Astrocyte (in vitro differentiated cells and primary cell): ENCODE data around the gene SLC12A4. TPM values are rescaled to one million over a fixed set of nuclear protein-coding genes. Genes with fewer than 3 reads are reported as not detected.

Experiments used
- DNase-seq: peaks from one replicate; pipeline ENCODE4 v3.0.0-alpha.2; 2010; ENCODE audit warnings: low read depth
- FAIRE-seq: peaks from 2 replicates; lab custom pipeline; 2011; peaks lifted over from hg19 to GRCh38; lab: Jason Lieb, UNC
- H2AFZ ChIP-seq: 2 replicates; pipeline ENCODE4 v1.6.0; 2012; ENCODE audit warnings: low read depth, low read length, inconsistent platforms
- H3K27ac ChIP-seq: 2 replicates; pipeline ENCODE4 v1.5.1; 2011; ENCODE audit warnings: low read depth, low read length, inconsistent platforms
- H3K27me3 ChIP-seq: 2 replicates; pipeline ENCODE4 v1.6.0; 2011; ENCODE audit warnings: low read length, inconsistent platforms; ENCODE audit not compliant: insufficient read depth
- H3K36me3 ChIP-seq: 2 replicates; pipeline ENCODE4 v1.5.1; 2011; ENCODE audit warnings: low read length, inconsistent platforms; ENCODE audit not compliant: insufficient read depth
- H3K4me1 ChIP-seq: 2 replicates; pipeline ENCODE4 v1.5.1; 2011; ENCODE audit warnings: low read length, inconsistent platforms; ENCODE audit not compliant: insufficient read depth
- H3K4me2 ChIP-seq: 2 replicates; pipeline ENCODE4 v1.6.0; 2012; ENCODE audit warnings: low read length, inconsistent platforms
- H3K4me3 ChIP-seq: 2 replicates; pipeline ENCODE4 v1.5.1; 2011; ENCODE audit warnings: low read depth, mild to moderate bottlenecking, low read length, inconsistent platforms; ENCODE audit not compliant: insufficient read depth
- H3K79me2 ChIP-seq: 2 replicates; pipeline ENCODE4 v1.6.0; 2012; ENCODE audit warnings: mild to moderate bottlenecking, low read length, inconsistent platforms; ENCODE audit not compliant: insufficient read depth
- H3K9ac ChIP-seq: 2 replicates; pipeline ENCODE4 v1.6.0; 2012; ENCODE audit warnings: mild to moderate bottlenecking, low read length, inconsistent platforms
- H3K9me3 ChIP-seq: 2 replicates; pipeline ENCODE4 v1.5.1; 2012; ENCODE audit warnings: low read depth, mild to moderate bottlenecking, low read length, inconsistent platforms; ENCODE audit not compliant: insufficient read depth
- H4K20me1 ChIP-seq: 2 replicates; pipeline ENCODE4 v1.6.0; 2012; ENCODE audit warnings: low read length, inconsistent platforms; ENCODE audit not compliant: insufficient read depth
- H3K27ac Mint-ChIP-seq: one replicate; pipeline ENCODE4 v1.8.0; 2021; ENCODE audit warnings: mild to moderate bottlenecking, mixed read lengths; ENCODE audit not compliant: unreplicated experiment
- H3K27me3 Mint-ChIP-seq: one replicate; pipeline ENCODE4 v1.8.0; 2021; ENCODE audit warnings: low read depth, mixed read lengths; ENCODE audit not compliant: unreplicated experiment
- H3K36me3 Mint-ChIP-seq: one replicate; pipeline ENCODE4 v1.8.0; 2021; ENCODE audit warnings: low read depth, mixed read lengths; ENCODE audit not compliant: unreplicated experiment
- H3K4me1 Mint-ChIP-seq: one replicate; pipeline ENCODE4 v1.8.0; 2021; ENCODE audit warnings: low read depth, mixed read lengths; ENCODE audit not compliant: unreplicated experiment
- H3K4me3 Mint-ChIP-seq: one replicate; pipeline ENCODE4 v1.8.0; 2021; ENCODE audit warnings: mild to moderate bottlenecking, moderate library complexity, mixed read lengths; ENCODE audit not compliant: unreplicated experiment
- H3K9me3 Mint-ChIP-seq: one replicate; pipeline ENCODE4 v1.8.0; 2021; ENCODE audit warnings: mild to moderate bottlenecking, mixed read lengths; ENCODE audit not compliant: unreplicated experiment
- CTCF ChIP-seq: IDR thresholded peaks from 2 replicates; pipeline ENCODE4 v1.5.1; 2011; ENCODE audit warnings: low read depth, mild to moderate bottlenecking, inconsistent platforms, low read length, moderate library complexity; ENCODE audit not compliant: insufficient read depth
- EZH2 ChIP-seq: IDR thresholded peaks from 2 replicates; pipeline ENCODE4 v1.6.1; 2012; ENCODE audit warnings: mild to moderate bottlenecking, low read length, inconsistent platforms; ENCODE audit not compliant: insufficient read depth
- total RNA-seq: library from RNA; stranded (reverse); gene quantifications from 2 replicates; pipeline ENCODE4 v1.2.1, GENCODE V29; 2021

The SLC12A4 gene
- total RNA-seq, 1 donor from 2014 or later, result 118 TPM

DNA sequence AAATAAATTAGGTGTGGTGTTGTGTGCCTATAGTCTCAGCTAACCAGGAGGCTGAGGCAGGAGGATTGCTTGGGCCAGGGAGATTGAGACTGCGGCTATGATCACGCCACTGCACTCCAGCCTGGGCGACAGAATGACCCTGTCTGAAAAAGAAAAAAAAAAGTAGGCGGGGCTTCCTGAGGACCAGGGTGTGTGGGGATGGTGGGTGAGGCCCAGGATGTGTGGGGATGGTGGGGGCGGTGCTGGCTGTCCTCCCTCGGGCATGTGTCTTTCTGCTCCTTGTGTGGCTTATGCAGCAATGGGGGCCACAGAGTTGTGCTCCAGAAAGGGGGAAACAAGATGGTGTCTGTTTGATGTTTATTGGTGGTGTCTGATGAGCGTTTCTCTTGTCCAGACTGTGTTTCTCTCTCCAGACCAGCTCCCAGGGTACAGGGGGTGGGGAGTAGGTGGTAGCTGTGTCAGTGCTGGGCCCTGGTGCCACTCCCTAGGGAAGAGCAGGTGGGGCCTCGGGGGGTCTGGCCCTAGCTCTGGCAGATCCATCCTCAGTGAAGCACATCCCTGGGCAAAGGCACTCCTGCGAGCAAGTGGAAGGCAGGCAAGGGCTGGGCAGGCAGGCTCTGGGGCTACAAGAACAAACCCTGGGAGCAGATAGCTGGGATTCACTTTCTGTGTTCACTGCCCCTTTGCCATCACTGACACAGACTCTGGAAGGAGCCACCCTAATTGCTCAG is 26.8 kb downstream of the SLC12A4 start:
- Histone ChIP-seq H3K9ac (no peak overlapping the region), H3K36me3 (peaks cover 49% of the 10 kb centered on the region), H3K79me2 (peaks cover 20% of the 10 kb centered on the region), H3K4me1 (peaks cover 23% of the 10 kb centered on the region), H3K4me2 (no peak overlapping the region), H4K20me1 (peaks cover 68% of the 10 kb centered on the region), H3K9me3 (no peaks in the 10 kb centered on the region), H3K4me3 (no peak overlapping the region), H3K27me3 (no peaks in the 10 kb centered on the region), H2AFZ (no peak overlapping the region), H3K27ac (no peak overlapping the region)
- no peak for DNase-seq
- Mint-ChIP-seq H3K36me3 (peaks cover 13% of the 10 kb centered on the region), H3K4me1 (peaks cover 5% of the 10 kb centered on the region), H3K27me3 (no peaks in the 10 kb centered on the region), H3K4me3 (no peak overlapping the region), H3K27ac (no peak overlapping the region), H3K9me3 (no peaks in the 10 kb centered on the region)
- no peak for TF ChIP-seq EZH2
- TF ChIP-seq CTCF, result no peak
- no peak for FAIRE-seq

DNA sequence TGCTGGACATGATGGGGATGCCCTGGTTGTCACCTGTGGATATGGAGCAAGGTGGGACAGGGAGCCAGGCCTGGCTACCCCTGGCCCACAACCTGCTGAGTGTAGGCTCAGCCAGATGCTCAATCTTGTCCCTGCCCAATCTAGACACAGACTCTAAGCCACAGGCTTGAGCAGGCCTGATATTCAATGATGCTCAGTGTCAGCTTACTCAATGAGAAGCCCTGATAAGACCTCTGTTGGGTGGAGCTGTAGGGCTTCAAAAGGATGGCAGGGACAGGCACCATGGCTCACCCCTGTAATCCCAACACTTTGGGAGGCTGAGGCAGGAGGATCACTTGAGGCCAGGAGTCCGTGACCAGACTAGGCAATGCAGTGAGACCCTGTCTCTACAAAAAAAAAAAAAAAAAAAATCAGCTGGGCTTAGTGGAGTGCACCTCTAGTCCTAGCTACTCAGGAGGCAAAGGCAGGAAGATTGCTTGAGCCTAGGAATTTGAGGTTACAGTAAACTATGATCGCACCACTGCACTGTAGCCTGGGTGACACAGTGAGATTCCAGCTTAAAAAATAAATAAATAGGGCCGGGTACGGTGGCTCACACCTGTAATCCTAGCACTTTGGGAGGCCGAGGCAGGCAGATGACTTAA is 27.9 kb downstream of the SLC12A4 start:
- Mint-ChIP-seq H3K27me3 (no peaks in the 10 kb centered on the region), H3K4me3 (no peak overlapping the region), H3K9me3 (no peaks in the 10 kb centered on the region), H3K36me3 (peaks cover 9% of the 10 kb centered on the region), H3K4me1 (peaks cover 5% of the 10 kb centered on the region), H3K27ac (no peak overlapping the region)
- no peak for TF ChIP-seq EZH2
- TF ChIP-seq CTCF, result no peak
- Histone ChIP-seq H3K4me2 (no peak overlapping the region), H3K27me3 (no peaks in the 10 kb centered on the region), H3K9me3 (no peaks in the 10 kb centered on the region), H3K4me1 (peaks cover 18% of the 10 kb centered on the region), H3K79me2 (peaks cover 20% of the 10 kb centered on the region), H2AFZ (no peak overlapping the region), H3K27ac (no peak overlapping the region), H3K9ac (no peak overlapping the region), H3K36me3 (peaks cover 39% of the 10 kb centered on the region), H3K4me3 (no peak overlapping the region), H4K20me1 (peaks cover 58% of the 10 kb centered on the region)
- DNase-seq (no peak), FAIRE-seq (no peak)
